Measurements from ENCODE around the gene PALLD.
"Not testable (repeated sequence)": the region's sequence is repeated elsewhere in the genome, so short reads cannot be mapped to it uniquely, and the experiment has no call there.

Gene PALLD

DNA sequence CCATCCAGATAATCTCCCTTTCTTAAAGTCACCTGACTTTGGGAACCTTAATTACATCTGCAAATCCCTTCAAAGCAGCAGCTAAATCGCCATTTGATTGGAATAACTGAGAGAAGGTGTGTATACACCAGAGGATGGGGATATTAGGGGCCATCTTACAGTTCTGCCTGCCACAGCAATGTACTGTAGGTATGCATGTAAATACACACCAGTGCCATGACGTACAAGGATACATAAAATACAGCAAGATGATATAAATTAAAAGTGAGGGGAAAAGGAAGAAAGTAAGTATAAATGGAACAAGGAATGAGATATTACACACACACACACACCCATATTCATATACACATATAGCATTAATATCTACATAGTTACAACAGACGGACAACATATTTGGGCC lies 432.0 kb downstream of the PALLD start:
- no peak for DNase-seq

- DNase-seq = no peak
Observed at GRCh38 chr4:168930413-168931196, 433.8 kb downstream of the PALLD start.

DNA sequence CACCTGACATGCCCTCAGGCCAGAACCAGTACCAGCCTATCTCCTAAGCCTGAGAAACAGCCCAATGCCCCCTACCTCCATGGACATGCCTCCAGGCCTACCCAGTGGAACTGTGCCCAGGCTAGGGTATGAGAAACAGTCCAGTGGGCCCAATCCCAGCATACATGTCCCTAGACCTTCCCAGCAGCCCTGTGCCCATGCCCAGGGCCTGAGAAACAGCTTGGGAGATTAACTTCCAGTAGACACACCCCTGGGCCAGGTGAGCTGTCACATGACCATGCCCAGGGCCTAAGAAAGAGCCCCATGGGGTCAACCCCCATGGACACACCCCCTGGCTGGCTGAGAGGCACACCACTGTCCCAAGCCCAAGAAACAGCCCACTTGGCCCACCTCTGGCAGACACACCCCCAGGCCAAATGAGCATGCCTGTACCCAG lies 434.4 kb downstream of the PALLD start:
- DNase-seq = no peak

DNA sequence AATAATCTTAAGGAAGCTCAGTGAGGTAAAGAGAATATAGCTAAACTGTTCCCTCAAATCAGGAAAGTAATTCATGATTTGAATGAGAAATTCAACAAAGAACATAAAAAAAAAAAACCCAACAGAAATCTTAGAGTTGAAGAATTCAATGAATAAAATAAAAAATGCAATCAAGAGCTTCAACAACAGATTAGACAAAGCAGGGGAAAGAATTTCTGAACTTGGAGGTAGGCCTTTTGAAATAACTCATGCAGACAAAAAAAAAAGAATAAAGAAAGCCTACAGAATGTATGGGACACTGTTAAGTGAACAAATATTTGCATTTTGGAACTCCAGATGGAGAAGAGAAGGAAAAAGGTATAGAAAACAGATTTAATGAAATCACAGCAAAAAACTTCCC lies 435.3 kb downstream of the PALLD start:
- no peak for DNase-seq

GRCh38 chr4:168933423-168933822 lies 436.6 kb downstream of the PALLD start:
- DNase-seq = no peak

DNA sequence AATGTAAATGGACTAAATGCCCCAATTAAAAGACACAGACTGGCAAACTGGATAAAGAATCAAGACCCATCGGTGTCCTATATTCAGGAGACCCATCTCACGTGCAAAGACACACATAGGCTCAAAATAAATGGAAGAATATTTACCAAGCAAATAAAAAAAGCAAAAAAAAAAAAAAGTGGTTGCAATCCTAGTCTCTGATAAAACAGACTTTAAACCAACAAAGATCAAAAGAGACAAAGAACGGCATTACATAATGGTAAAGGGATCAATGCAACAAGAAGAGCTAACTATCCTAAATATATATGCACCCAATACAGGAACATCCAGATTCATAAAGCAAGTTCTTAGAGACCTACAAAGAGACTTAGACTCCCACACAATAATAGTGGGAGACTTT lies 440.6 kb downstream of the PALLD start:
- not testable (repeated sequence) for DNase-seq

DNA sequence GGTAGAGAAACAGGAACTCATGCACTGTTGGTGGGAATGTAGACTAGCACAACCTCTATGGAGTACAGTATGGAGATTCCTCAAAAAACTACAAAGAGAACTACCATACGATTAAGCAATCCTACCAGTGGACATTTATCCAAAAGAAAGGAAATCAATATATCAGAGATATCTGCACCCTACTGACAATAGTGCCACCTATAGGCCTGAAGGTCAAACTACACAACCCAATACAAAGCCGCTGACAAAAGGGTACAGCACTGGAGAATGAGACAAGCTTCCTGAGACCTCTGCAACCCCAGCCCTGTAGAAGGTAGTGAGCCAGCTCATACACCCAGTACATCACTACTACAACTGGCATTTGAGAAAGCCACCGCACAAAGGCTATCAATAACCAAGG lies 446.1 kb downstream of the PALLD start:
- DNase-seq = peak; percentile 8

DNA sequence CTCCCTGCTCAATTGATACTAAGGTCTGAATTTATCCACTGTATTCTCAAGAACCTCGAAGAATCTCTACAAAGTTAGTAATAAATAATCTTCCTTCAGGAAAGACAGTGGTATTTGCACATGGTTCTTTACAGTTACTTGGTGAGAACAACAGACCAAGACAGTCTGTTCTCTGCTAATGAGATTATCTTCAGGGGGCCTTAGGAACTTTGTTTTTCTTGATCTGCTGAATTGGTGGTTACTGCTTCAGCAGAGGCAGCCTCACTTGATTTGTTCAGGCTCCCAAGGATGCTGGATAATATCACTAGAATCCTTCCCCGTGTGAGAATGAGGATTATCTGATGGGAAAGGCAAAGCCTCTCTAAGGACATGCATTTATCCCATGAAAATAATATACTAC lies 448.4 kb downstream of the PALLD start:
- DNase-seq = no peak

GRCh38 chr4:168952821-168953246 lies 456.0 kb downstream of the PALLD start:
- not testable (repeated sequence) for DNase-seq

DNA sequence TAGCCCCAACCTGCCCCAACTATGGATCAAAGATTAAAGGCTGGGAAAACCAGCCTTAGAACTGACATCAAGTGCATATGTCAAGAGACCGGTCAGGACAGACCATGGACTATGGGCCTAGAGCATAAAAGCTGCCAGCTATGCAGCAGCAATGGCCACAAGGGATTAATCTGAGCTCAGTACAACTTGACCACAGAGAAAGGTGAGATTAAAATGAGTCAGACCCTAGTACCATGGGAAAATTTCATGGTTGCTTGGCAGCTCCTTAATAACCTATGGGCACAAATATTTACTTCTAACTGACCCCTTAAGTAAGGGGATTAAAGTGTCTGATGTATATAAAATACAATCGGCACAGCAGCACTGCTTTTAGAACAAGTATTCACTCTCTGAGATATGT lies 458.8 kb downstream of the PALLD start:
- no peak for DNase-seq

GRCh38 chr4:168960716-168961115 lies 463.9 kb downstream of the PALLD start:
- no peak for DNase-seq

- no peak for DNase-seq
Observed at GRCh38 chr4:168972596-168972995, 475.7 kb downstream of the PALLD start.
